NCI-H2196 treated with DMSO at 0.1 percent for 48 hours (cell line): ENCODE measurements around the gene TOGARAM1.
A peak's percentile ranks its signal among the peaks of the same experiment; 100 is the strongest.

Experiments used
- DNase-seq: peaks from one replicate; lab custom pipeline; 2025; ENCODE audit not compliant: unreplicated experiment; lab: John Stamatoyannopoulos, UW

TOGARAM1 gene

DNA sequence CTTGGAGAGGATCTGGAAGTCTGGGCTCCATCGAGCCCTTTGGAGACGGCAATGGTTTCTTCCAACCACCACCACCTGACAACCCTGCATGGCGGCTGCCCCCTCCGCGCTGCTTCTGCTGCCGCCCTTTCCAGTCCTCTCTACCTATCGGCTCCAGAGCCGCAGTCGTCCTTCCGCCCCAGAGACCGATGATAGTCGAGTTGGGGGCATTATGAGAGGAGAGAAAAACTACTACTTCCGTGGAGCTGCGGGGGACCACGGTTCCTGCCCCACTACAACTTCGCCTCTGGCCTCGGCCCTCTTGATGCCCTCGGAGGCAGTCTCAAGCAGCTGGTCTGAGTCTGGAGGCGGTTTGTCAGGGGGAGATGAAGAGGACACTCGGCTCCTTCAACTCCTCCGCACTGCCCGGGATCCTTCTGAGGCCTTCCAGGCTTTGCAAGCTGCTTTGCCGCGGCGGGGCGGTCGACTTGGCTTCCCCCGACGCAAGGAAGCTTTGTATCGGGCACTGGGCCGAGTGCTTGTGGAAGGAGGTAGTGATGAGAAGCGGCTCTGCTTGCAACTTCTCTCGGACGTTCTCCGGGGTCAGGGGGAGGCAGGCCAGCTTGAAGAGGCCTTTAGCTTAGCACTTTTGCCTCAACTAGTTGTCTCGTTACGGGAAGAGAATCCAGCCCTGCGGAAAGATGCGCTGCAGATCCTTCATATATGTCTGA, 499 bp downstream of the TOGARAM1 start:
- DNase-seq = no peak

- no peak for DNase-seq
Observed at GRCh38 chr14:44963044-44963528, 1.1 kb downstream of the TOGARAM1 start.

DNA sequence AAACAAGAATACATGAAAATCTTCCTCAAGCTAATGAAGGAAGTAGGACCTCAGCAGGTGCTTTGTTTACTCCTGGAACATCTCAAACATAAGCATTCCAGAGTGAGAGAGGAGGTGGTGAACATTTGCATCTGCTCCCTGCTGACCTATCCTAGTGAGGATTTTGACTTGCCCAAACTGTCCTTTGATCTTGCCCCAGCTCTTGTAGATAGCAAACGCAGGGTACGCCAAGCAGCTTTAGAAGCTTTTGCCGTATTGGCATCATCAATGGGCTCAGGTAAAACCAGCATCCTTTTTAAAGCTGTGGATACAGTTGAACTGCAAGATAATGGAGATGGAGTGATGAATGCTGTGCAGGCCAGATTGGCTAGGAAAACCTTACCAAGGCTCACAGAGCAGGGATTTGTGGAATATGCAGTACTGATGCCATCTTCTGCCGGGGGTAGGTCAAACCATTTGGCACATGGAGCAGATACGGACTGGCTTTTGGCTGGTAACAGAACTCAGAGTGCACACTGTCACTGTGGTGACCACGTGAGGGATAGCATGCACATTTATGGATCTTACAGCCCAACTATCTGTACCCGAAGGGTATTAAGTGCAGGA, 1.9 kb downstream of the TOGARAM1 start:
- DNase-seq = no peak

DNA sequence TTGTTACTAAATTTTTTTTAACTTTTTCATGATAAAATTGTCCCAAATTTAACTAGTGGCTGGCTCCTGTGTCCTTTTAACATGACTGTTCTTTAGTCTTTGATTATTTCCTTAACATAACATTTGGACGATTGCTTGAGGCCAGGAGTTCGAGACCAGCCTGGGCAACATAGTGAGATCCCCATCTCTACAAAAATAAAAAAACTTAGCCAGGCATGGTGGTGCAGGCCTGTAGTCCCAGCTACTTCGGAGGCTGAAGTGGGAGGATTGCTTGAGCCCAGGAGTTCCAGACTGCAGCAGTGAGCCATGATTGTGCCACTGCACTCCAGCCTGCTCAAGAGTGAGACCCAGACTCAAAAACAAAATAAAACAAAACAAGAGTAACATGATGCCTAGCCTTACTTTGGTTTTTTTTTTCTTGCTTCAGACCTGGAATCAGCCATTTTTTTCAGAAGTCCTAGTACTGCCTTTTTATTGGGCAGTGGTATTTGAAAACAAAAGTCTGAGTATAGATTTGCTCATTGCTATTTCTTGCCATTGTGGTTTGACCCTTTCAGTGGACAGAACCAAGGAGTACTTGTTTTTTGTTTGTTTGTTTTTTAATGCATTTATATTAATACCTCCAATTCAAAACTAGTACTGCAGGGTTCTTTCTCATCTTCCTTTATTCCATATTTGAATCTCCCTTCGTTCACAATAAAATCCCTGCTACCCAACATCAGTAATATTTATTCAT, 4.8 kb downstream of the TOGARAM1 start:
- no peak for DNase-seq

DNA sequence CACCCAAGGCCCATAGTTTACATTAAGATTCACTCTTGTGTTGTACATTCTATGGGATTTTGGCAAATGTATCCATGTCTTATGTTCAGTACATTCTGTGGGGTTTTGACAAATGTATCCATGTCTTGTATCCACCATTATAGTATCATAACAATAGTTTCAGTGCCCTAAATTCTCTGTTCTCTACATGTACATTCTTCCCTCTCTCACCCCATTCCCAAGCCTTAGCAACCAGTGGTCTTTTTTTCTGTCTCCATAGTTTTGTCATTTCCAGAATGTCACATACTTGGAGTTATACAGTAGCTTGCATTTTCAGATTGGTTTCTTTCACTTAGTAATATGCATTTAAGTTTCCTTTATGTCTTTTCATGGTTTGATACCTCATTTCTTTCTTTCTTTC, 6.7 kb downstream of the TOGARAM1 start:
- no peak for DNase-seq

DNA sequence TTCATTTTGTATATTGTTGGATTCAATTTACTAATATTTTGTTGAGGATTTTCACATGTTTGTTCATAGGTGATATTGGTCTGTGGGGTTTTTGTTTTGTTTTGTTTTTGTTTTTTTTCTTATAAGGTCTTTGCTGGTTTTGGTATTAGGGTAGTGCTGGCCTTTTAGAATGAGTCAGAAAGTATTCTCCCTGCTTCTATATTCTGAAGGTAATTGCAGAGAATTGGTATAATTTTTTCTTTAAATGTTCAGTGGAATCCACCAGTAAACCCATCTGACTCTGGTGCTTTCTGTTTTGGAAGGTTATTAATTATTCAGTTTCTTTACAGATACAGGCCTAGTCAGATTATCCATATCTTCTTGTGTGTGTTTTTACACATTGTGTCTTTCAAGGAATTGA, 8.9 kb downstream of the TOGARAM1 start:
- no peak for DNase-seq

DNA sequence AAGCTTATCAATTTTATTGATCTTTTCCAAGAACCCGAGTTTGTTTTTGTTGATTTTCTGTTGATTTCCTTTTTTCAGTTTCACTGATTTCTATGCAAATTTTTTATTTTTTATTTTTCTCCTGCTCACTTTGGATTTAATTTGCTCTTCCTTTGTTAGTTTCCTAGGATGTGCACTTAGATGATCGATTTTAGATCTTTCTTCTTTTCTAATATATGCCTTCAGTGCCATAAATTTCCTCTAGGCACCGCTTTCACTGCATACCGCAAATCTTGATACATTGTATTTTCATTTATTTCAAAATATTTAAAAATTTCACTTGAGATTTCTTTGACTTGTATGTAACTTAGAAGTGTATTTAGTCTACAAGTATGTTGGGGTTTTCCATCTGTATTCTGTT, 9.5 kb downstream of the TOGARAM1 start:
- no peak for DNase-seq

DNA sequence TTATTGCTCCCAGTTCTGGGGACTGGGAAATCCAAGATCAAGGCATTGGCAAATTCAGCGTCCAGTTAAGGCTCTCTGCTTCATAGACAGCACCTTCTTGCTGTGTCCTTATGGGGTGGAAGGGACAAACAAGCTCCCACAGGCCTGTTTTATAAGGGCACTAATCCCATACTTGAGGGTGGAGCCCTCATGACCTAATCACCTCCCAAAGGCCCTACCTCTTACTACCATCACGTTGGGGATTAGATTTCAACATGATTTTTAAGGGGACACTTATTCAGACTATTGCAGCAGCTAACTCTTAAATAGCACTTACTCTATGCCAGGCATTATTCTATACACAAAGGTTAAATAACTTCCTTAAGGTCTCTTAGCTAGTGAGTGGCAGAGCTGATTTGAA, 17.3 kb downstream of the TOGARAM1 start:
- DNase-seq = no peak

DNA sequence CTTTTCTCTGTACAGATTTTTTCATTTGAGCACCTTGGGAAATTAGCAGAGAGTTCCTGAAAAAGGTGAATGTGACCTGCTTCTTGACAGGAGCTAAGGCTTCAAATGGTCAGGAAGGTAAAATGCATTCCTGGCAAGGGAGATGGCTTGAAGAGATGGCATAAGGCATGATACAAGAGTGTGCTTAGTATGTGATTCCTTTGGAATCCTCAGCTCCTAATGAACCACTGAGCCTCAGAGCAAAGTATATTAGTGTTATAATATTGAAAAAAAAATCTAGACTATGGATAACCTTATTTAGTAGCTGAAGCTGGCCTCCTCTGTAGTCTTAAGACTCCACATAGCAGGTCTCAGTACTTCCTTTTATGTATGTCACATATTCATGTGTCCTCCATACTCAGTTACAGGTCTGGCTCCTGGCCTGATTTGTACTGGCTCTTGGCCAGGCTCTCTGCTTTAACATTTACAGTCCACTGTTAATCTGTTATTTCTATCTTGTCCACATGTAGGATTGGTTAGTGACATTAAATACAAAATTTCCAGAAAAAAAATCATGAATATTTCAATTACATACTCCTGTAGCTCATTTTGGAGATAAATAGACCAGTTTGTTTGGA, 17.9 kb downstream of the TOGARAM1 start:
- DNase-seq = peak; percentile 18

- no peak for DNase-seq
Observed at GRCh38 chr14:44981198-44981597, 19.2 kb downstream of the TOGARAM1 start.

DNA sequence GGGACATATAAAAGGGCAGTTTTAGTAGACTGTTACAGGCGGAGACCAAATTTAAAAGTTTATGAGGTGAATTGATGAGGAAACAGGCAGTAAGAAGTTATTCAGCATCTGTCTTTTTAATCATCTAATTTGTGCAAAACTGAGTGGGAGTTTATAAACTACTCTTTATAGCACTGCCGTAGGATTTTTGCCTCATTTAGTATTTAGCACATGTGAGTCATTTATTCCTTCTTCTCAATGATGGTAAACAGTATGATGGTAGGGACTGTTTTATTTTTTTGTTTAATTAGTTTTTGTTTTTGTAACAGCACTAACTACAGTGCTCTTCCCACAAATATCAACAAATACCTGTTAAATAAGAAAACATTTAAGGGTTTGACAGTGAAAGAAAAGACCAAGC, 20.6 kb downstream of the TOGARAM1 start:
- DNase-seq = no peak

DNA sequence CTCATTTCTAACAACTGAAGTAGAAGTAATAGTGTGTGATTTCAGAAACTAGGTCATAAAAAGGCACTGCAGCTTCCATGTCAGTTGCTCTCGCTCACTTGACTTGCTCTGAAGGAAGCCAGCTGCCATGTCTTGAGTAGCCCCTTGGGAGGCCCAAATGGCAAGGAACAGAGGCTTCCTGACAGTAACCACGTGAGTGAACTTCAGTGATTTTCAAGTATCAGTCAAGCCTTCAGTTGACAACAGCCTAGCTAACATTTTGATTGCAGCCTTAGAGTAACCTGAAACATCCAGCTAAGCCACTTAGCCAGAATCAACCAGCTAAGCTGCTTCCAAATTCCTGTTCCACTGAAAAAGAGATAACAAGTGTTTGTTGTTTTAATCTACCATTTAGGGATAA, 26.7 kb downstream of the TOGARAM1 start:
- no peak for DNase-seq

GRCh38 chr14:44989497-44990440, 27.8 kb downstream of the TOGARAM1 start:
- no peak for DNase-seq

DNA sequence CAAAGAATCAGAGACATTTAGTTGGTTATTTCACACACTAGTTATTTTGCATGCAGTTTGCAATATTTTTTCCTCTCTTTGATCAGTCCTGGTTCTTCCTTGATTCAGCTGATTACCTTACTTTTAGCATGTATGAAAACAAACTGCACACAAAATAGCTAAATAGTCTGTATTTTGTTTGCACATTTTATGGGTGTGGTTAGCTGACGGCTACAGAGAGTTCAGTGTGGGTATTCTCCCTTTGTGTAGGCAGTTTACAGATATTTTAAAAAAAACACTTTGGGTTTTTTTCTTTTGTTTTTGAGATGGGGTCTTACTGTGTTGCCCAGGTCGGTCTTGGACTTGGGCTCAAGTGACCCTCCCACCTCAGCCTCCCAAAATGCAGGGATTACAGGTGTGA, 28.5 kb downstream of the TOGARAM1 start:
- DNase-seq = no peak

DNA sequence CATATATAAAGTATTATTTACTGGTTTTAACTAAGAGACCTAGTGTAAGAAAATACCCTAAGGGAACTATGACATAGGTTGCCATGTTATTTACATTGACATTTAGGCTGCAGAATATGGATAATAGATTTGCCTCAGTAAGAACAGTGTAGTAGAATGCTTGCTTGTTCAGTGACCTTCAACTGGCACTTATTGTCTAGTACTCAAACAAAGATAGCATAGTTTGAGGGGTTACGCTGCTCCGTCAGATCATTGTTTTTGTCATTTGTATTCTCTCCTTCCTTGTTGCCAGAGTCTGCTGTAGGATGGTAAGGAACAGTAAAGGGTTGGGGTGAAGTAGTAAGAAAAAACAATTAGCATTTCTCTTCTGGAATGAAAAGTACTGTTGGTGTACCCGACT, 33.2 kb downstream of the TOGARAM1 start:
- DNase-seq = no peak

DNA sequence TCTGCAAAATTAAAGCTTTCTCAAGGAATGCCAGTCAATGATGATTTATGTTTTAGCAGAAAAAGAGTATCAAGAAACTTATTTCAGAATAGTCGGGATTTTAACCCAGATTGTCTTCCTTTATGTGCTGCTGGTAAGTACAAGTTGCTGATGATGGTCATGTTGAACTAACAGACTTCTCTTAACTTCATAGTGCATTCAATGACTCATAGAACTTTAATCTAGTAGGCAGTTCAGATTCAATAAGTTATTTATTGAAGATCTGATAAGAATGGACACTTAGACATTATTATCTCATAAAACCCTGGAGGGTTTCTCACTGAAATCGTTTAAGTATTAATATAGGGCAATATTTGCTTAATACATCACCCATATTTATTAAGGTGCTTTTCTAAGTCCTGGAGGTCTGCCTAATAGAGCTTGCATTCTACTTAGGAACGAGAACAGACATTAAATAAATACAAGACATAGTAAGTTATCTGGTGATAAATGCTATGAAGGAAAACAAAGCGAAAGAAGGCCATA, 33.8 kb downstream of the TOGARAM1 start:
- DNase-seq = no peak

GRCh38 chr14:45003924-45004323, 41.9 kb downstream of the TOGARAM1 start:
- DNase-seq = no peak

GRCh38 chr14:45015133-45015532, 53.1 kb downstream of the TOGARAM1 start:
- no peak for DNase-seq

GRCh38 chr14:45028107-45028626, 66.2 kb downstream of the TOGARAM1 start:
- DNase-seq = no peak

GRCh38 chr14:45034730-45035129, 72.7 kb downstream of the TOGARAM1 start:
- no peak for DNase-seq
